Endometrium (tissue), 2 donors: Measurements from ENCODE around the gene MAP3K10.
"Not testable (repeated sequence)": the region's sequence is repeated elsewhere in the genome, so short reads cannot be mapped to it uniquely, and the experiment has no call there.

Source experiments
- FAIRE-seq: peaks from 2 replicates; lab custom pipeline; 2012; peaks lifted over from hg19 to GRCh38; lab: Jason Lieb, UNC
- donor health status: control.
- donor health status: control.

MAP3K10 gene

GRCh38 chr19:40190891-40191835 lies at the start of gene MAP3K10:
Gene MAP3K10, plus strand, starts transcription at chr19:40191426. Its CDS starts 606 bp downstream, at chr19:40192032.
- FAIRE-seq: no peak

- no peak for FAIRE-seq
Measured at GRCh38 chr19:40141551-40141950, 49.7 kb upstream of the MAP3K10 start.

GRCh38 chr19:40143612-40144011 lies 47.6 kb upstream of the MAP3K10 start:
- FAIRE-seq: no peak

- no peak for FAIRE-seq
Measured at GRCh38 chr19:40144151-40144550, 47.1 kb upstream of the MAP3K10 start.

GRCh38 chr19:40144947-40145748 lies 46.1 kb upstream of the MAP3K10 start:
- FAIRE-seq: no peak

- FAIRE-seq: not testable (repeated sequence)
Measured at GRCh38 chr19:40145749-40146029, 45.5 kb upstream of the MAP3K10 start.

- no peak for FAIRE-seq
Measured at GRCh38 chr19:40147338-40147692, 43.9 kb upstream of the MAP3K10 start.

- no peak for FAIRE-seq
Measured at GRCh38 chr19:40147693-40148347, 43.4 kb upstream of the MAP3K10 start.

- no peak for FAIRE-seq
Measured at GRCh38 chr19:40149501-40149900, 41.7 kb upstream of the MAP3K10 start.

GRCh38 chr19:40150170-40150569 lies 41.1 kb upstream of the MAP3K10 start:
- FAIRE-seq: no peak

- no peak for FAIRE-seq
Measured at GRCh38 chr19:40154121-40154680, 37.0 kb upstream of the MAP3K10 start.

- FAIRE-seq: no peak
Measured at GRCh38 chr19:40155749-40156265, 35.4 kb upstream of the MAP3K10 start.

GRCh38 chr19:40157059-40157458 lies 34.2 kb upstream of the MAP3K10 start:
- FAIRE-seq: no peak

GRCh38 chr19:40159744-40160143 lies 31.5 kb upstream of the MAP3K10 start:
- FAIRE-seq: no peak

GRCh38 chr19:40162104-40162503 lies 29.1 kb upstream of the MAP3K10 start:
- no peak for FAIRE-seq

GRCh38 chr19:40163541-40164129 lies 27.6 kb upstream of the MAP3K10 start:
- FAIRE-seq: no peak

GRCh38 chr19:40165362-40165937 lies 25.8 kb upstream of the MAP3K10 start:
- no peak for FAIRE-seq

GRCh38 chr19:40169482-40170302 lies 21.5 kb upstream of the MAP3K10 start:
- not testable (repeated sequence) for FAIRE-seq

GRCh38 chr19:40170303-40170989 lies 20.8 kb upstream of the MAP3K10 start:
- not testable (repeated sequence) for FAIRE-seq

- not testable (repeated sequence) for FAIRE-seq
Measured at GRCh38 chr19:40171293-40171692, 19.9 kb upstream of the MAP3K10 start.
